ENCODE data around the gene TADA2B. TPM values are rescaled to one million over a fixed set of nuclear protein-coding genes. Genes with fewer than 3 reads are reported as not detected.

The TADA2B gene
- total RNA-seq, 2 donors from 2014 or later = 17.3 to 17.5 TPM

GRCh38 chr4:7107166-7107905 is 64.2 kb downstream of the TADA2B start:
- Mint-ChIP-seq H3K36me3 (ENCODE audit: low read depth) (no peaks in the 10 kb centered on the region), H3K27ac (no peak overlapping the region), H3K27me3 (ENCODE audit: insufficient read depth) (peaks cover 34% of the 10 kb centered on the region), H3K4me3 (no peak overlapping the region), H3K4me1 (peaks cover under 1% of the 10 kb centered on the region), H3K9me3 (no peaks in the 10 kb centered on the region)
- Histone ChIP-seq H3K4me3 (ENCODE audit: low read length) (no peak overlapping the region), H3K36me3 (ENCODE audit: control insufficient read depth, insufficient read depth, low read length) (no peaks in the 10 kb centered on the region), H3K9me3 (ENCODE audit: control insufficient read depth, low read length) (no peaks in the 10 kb centered on the region), H3K27ac (ENCODE audit: low read depth, low read length) (no peak overlapping the region), H3K27me3 (ENCODE audit: control insufficient read depth, insufficient read depth, low read length, poor library complexity, severe bottlenecking) (peaks cover 29% of the 10 kb centered on the region), H3K9ac (ENCODE audit: extremely low read depth, low read length, poor library complexity, severe bottlenecking) (no peak overlapping the region), H3K4me1 (ENCODE audit: control insufficient read depth, insufficient read depth, low read length) (no peaks in the 10 kb centered on the region)
- WGBS, 2 experiments (ENCODE audit: insufficient coverage in 1 of 2, insufficient read length in 1 of 2) = 90% methylated on average over 11 of the region's 11 CpGs; no CpG with 5 or more reads in 1 of the 2 experiments
- TF ChIP-seq CTCF (conservative IDR thresholded peaks at IDR 0.05) = no peak
- DNase-seq = no peak

Other genes starting within 250 kb of the TADA2B start
- gene TBC1D14, start 133.5 kb upstream of the TADA2B start, total RNA-seq = 10 to 100 TPM; 42.3 to 43.5 TPM
- 10 to 100 TPM; 18.5 to 25.5 TPM for gene GRPEL1, start 24.7 kb downstream of the TADA2B start, total RNA-seq
- gene SORCS2, start 149.2 kb downstream of the TADA2B start, total RNA-seq = 1 to 10 TPM; 1.4 to 1.9 TPM